RKO (cell line): ENCODE data around the gene ZHX3.

Experiments
- DNase-seq: peaks from one replicate; pipeline ENCODE4 v3.0.0-alpha.2; 2016; ENCODE audit warnings: low spot score

Gene ZHX3

GRCh38 chr20:41317546-41318270, at the start of gene ZHX3:
Gene ZHX3, minus strand, starts transcription at chr20:41317731. Its CDS starts 112,815 bp downstream, at chr20:41204916.
- DNase-seq, result peak; percentile 98

GRCh38 chr20:41367393-41367695, 49.8 kb upstream of the ZHX3 start:
- no peak for DNase-seq

GRCh38 chr20:41366546-41367392, 49.2 kb upstream of the ZHX3 start, which contains the start of gene EMILIN3:
Gene EMILIN3, minus strand, starts transcription at chr20:41366818. Its CDS starts 184 bp downstream, at chr20:41366634.
- no peak for DNase-seq

GRCh38 chr20:41365777-41366545, 48.4 kb upstream of the ZHX3 start:
- DNase-seq, result no peak

- DNase-seq, result no peak
Measured at GRCh38 chr20:41364967-41365765, 47.6 kb upstream of the ZHX3 start.

- DNase-seq, result no peak
Measured at GRCh38 chr20:41364236-41364855, 46.8 kb upstream of the ZHX3 start.

GRCh38 chr20:41363601-41364000, 46.1 kb upstream of the ZHX3 start:
- DNase-seq, result no peak

GRCh38 chr20:41362748-41363140, 45.2 kb upstream of the ZHX3 start:
- DNase-seq, result no peak

GRCh38 chr20:41361757-41362747, 44.5 kb upstream of the ZHX3 start:
- DNase-seq, result no peak

GRCh38 chr20:41360831-41361756, 43.6 kb upstream of the ZHX3 start:
- DNase-seq, result no peak

- DNase-seq, result no peak
Measured at GRCh38 chr20:41359541-41360011, 42.0 kb upstream of the ZHX3 start.

- DNase-seq, result no peak
Measured at GRCh38 chr20:41358717-41359116, 41.2 kb upstream of the ZHX3 start.

- DNase-seq, result no peak
Measured at GRCh38 chr20:41358230-41358629, 40.7 kb upstream of the ZHX3 start.

- no peak for DNase-seq
Measured at GRCh38 chr20:41357424-41358163, 40.1 kb upstream of the ZHX3 start.

GRCh38 chr20:41356951-41357350, 39.4 kb upstream of the ZHX3 start:
- DNase-seq, result no peak

GRCh38 chr20:41355598-41356203, 38.2 kb upstream of the ZHX3 start:
- DNase-seq, result no peak

- no peak for DNase-seq
Measured at GRCh38 chr20:41355192-41355591, 37.7 kb upstream of the ZHX3 start.

- DNase-seq, result no peak
Measured at GRCh38 chr20:41353530-41353929, 36.0 kb upstream of the ZHX3 start.
